Activated T-cell treated with anti-CD3 and anti-CD28 coated beads for 48 hours (primary cell): ENCODE measurements around the gene JARID2.

ENCODE experiments used
- DNase-seq: peaks from one replicate; pipeline ENCODE4 v3.0.0-alpha.2; 2020; ENCODE audit warnings: low read depth

The JARID2 gene

DNA sequence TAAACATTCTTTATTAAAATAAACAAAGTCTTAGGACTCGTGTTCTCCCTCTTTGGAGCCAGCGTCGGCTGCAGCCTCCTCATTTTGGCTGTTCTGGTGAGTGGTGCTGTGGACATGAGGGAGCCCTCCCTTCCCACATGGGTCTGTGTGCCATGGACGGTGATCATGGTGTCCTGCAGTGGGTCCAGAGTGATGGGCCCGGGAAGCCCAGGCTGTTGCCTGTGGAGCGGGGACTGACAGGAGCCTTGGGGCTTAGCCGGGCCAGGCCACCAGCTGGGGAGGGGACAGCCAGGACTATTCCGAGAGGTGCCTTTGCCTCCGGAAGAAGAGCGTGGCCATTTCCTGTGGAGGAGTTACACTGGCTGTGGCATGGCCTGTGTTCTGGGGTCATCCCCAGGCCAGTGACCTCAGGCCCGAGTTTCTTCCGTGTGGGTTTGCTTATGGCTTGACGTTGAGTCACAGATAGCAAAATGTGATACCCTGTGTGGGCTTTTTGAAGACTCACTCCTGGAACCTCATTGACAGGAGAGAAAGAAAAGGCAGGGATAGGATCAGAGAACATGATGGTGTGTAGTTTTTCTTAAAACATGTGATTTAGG is 263.6 kb downstream of the JARID2 start:
- DNase-seq: no peak

DNA sequence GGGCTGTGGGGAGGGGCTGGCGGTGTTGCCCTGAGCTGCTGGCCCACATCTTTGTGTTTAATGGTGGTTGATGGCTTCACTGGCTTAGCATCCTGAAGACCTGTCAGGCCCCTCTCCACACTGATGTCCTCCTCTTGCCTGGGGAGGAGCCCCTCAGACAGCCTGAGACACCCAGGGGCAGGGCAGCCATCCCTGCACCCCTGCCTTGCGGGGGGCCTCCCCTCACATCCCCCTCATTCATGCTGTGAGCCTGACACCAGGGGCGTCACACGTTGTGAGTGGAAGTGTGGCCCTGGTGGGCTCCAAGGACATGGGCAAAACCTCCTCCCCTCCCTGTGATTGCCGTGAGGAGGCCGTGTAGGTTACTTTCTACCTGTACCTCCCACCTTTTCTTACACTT is 264.3 kb downstream of the JARID2 start:
- DNase-seq: no peak

DNA sequence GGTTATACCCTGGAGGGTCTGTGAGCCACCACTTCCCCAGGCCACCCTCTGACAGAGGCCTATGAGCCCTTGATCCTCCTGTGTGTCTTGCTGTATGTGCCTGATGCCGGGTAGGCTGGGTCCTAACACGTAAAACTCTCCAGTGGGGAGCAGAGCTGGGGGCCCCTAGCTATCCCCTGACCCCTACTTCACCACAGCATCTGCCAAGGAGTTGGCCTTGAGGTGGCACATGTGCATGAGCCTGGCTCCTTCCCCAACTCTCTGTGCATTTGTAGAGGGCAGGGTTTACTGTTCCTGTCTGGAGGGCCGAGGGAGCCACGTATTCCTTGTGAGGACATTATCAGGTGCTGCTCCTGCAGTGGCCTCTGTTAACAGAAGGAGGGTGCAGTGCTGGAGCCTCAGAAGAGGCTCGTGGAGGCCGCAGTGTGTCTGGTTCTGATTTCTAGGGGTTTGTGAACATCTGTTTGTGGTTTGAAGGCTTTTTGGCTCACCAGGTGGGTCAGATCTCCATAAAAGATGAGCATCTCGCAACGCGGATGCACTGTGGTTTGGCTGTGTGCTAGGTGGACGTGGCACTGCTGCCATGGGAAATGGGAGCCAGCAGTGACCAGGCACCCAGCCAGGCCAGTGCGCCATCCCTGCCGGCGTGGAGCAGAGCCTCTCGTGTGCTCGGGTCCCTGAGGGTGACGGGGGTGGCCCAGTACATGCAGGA is 264.8 kb downstream of the JARID2 start:
- DNase-seq: no peak

DNA sequence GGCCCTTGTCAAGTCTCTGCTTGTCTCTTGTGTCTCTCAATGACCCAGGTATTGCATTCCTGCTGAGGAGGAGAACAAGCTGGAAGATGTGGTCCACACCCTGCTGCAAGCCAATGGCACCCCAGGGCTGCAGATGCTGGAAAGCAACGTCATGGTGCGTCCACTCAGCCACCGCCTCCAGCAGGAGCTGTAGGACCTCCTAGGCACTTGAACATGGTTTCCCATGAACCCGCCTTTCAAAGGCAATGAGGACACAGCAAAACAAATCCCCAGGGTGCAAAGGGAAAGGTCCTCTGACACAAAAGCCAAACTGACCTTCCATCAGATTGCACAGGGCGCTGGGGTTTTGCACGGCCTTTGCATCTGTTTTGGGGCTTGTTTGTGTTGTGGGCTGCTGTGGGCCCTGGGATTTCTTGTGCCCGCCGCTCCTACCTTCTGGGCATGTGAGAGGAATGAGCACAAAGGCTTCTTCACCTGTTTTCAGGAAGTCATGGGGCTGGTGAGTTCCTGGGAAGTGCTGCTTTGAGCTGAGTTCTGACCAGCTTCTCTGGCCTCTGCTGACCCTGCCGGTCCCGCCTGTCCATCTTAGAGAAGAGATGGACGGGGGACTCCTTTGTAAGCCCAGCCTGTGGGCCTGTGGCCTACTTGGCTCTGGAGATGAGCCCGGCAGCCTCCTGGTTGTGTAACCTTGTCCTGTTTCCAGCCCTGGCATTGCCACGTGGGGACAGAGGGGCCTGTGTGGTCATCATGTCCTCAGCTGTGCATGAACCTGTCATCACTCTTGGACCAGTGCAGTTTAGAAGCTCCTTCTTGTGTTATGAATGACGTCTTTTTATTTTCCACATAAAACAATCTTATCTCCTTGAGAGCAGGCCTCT is 265.6 kb downstream of the JARID2 start:
- DNase-seq: no peak

- DNase-seq: no peak
Observed at GRCh38 chr6:15512126-15512525, 266.3 kb downstream of the JARID2 start.

DNA sequence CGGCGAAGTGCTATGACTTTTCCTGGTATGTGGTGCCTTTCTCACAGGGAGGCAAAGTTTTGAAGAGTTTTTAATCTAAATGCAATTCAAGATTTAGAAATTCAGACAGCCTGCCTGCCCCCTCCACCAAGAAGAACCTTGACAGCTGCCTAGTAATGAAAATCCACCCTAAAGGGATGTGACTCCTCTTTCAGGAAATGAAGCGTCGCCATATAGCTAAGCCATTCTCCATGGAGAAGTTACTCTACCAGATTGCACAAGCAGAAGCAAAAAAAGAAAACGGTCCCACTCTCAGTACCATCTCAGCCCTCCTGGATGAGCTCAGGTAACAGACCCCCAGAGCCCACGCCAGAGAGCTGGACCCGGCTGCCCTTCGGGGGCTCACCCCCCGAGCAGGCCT is 266.9 kb downstream of the JARID2 start:
- DNase-seq: no peak

DNA sequence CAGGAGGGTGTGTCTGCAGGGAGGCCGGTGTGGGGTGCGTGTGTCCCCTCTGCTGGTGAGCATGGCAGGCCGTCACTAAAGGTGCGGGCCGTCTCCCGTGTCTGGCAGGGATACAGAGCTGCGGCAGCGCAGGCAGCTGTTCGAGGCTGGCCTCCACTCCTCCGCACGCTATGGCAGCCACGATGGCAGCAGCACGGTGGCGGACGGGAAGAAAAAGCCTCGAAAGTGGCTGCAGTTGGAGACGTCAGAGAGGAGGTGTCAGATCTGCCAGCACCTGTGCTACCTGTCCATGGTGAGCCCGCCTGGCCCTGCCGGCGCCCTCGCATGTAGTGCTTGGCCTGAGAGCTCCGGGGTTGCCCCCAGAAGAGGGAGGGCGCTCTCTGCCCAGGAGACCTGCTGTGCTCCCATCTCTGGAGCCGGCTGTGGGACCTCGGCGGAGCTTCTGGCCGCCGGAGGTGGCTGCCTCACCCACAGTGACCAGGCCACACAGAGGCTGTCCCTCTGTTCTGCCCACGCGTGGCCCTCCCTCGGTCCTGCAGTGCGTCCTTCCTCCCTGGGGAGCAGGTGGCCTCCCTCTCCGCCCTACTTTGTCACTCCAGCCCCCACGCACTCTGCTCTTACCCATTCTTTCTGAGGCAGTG is 267.4 kb downstream of the JARID2 start:
- DNase-seq: no peak

- DNase-seq: no peak
Observed at GRCh38 chr6:15513801-15514711, 268.2 kb downstream of the JARID2 start.

GRCh38 chr6:15515226-15515625 is 269.4 kb downstream of the JARID2 start:
- no peak for DNase-seq

- DNase-seq: no peak
Observed at GRCh38 chr6:15515660-15516375, 269.9 kb downstream of the JARID2 start.

DNA sequence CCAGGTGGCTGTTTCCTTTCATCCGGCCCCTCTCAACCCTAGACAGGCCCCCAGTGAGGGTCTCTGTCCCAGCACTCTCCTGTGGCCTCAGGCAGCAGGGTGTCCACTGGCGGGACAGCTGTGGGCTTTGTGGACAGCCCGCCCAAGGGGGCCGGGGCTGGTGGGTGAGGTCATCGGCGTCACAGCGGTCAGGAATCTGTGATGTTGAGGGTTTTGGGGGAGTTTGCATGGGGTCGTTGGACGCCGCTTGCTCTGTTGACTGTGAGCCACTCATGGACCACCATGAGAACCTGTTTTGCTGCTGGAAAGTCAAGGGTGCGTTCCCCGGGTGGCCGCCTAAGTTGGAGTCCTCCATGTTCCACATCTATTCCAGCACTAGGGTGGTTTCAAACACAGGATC is 270.5 kb downstream of the JARID2 start:
- DNase-seq: no peak

GRCh38 chr6:15516923-15517560 is 271.2 kb downstream of the JARID2 start:
- DNase-seq: no peak

GRCh38 chr6:15517600-15517999 is 271.7 kb downstream of the JARID2 start:
- DNase-seq: no peak

DNA sequence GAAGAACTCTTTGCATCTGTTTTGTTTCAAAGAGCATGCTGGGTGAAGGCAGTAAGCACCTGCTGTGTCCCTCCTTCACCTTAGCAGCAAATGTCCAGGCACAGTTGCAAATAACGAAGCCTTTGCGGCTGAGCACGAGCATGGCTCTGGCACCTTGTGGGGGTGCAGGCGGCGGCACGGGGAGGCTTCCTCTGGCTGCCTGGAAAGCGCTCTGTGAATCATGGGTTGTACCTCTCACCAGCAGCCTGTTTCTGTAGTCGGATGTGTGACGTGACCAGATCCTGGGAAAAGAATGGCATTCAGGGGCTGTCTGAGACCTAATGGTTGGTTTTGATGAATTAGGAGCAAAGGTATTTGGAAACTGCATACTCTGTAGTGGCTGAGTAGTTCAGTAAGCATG is 272.2 kb downstream of the JARID2 start:
- DNase-seq: no peak

GRCh38 chr6:15518878-15519277 is 273.0 kb downstream of the JARID2 start:
- no peak for DNase-seq

DNA sequence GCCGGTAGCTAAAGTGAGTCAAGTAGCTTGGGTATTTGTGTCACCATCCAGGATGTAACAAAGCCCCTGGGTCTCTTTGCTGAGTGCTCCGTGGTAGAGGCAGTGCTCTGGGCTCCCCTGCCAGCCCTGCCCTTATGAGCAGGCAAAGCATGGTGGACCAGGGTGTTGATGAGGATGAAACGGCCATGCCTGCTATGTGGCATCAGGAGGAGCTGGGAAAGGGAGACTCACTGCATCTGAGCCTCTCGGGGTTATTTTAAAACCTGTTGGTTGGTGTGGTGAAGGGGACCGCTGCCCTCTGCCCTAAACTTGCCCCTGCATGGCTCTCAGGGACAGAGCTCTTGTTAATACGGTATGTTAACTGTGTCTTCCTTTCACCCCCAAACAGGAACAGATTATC is 273.8 kb downstream of the JARID2 start:
- DNase-seq: no peak

- DNase-seq: no peak
Observed at GRCh38 chr6:15520626-15521203, 274.8 kb downstream of the JARID2 start.

GRCh38 chr6:15521582-15521981 is 275.7 kb downstream of the JARID2 start:
- DNase-seq: no peak

DNA sequence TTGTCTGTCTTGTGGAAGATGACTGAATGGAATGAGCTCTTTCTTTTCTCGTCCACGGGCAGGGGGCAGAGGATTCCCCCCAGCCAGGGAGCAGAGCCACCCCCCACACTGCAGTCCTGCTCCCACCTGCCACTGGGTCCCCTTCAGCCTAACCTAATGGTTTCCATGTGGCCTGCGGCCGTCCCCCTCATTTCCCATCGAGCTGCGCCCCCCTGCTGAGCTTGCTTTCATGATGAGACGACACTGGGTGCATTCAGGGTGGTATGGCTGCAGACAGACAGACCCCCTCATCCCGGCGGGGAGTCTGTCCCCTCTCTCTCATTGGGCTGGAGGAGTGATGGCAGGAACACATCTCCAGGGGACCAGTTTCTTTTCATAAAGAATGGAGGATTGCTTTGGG is 276.2 kb downstream of the JARID2 start:
- no peak for DNase-seq

DNA sequence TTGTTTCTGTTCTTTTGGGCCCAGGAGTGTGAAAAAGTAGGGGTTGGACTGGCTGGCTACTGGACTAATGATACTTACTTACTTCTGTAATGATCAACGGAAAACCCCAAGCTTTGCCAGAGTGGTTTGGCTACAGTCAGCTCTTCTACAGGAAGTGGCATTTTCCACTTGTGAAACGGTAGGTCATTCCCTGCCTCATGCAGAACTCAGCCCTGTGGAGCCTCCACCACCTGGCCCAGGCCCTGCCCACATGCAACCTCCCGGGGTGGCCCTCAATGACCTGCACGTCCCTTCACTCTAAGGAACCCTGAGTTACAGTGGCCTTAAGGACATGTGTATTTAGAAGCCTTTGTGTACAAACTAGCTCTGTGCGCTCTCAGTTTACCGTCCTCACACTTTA is 276.6 kb downstream of the JARID2 start:
- no peak for DNase-seq
